Natural killer cell (primary cell): ENCODE results near the gene IL17RE. TPM values are rescaled to one million over a fixed set of nuclear protein-coding genes. Genes with fewer than 3 reads are reported as not detected.

Experiments
- ATAC-seq, 3 donors: fragments of 150-1000 bp in 2 of 3; fragments of 200-7000 bp in 1 of 3; cut with Tn5 transposase; 1 replicate in 1 of 3; 2 replicates in 2 of 3; pipeline ENCODE4 v1.10.0; 2021; ENCODE audit warnings: mild to moderate bottlenecking in 2 of 3, moderate library complexity in 2 of 3
- DNase-seq, 2 donors: peaks; one replicate each; pipeline versions ENCODE4 v3.0.0 to v3.0.0-alpha.2; 2013 to 2021; ENCODE audit warnings: mixed read lengths in 1 of 2
- H3K27ac ChIP-seq: one replicate; pipeline ENCODE4 v1.5.1; 2013; ENCODE audit warnings: mild to moderate bottlenecking, low read length
- H3K27me3 ChIP-seq: one replicate; pipeline ENCODE4 v1.6.1; 2013; ENCODE audit warnings: low read length; ENCODE audit not compliant: control insufficient read depth, insufficient read depth
- H3K36me3 ChIP-seq: one replicate; pipeline ENCODE4 v1.6.1; 2013; ENCODE audit warnings: low read length; ENCODE audit not compliant: control insufficient read depth, insufficient read depth
- H3K4me1 ChIP-seq: one replicate; pipeline ENCODE4 v1.6.1; 2013; ENCODE audit warnings: low read length; ENCODE audit not compliant: control insufficient read depth, insufficient read depth
- H3K4me3 ChIP-seq: one replicate; pipeline ENCODE4 v1.5.1; 2013; ENCODE audit warnings: low read length
- H3K9me3 ChIP-seq: one replicate; pipeline ENCODE4 v1.6.1; 2013; ENCODE audit warnings: low read length; ENCODE audit not compliant: control insufficient read depth, insufficient read depth
- H3K27ac Mint-ChIP-seq, 2 donors: one replicate each; pipeline ENCODE4 v1.8.0; 2022; ENCODE audit warnings: mild to moderate bottlenecking in 2 of 2, mixed read lengths in 2 of 2, moderate library complexity in 1 of 2
- H3K27me3 Mint-ChIP-seq, 2 donors: one replicate each; pipeline ENCODE4 v1.8.0; 2022; ENCODE audit warnings: low read depth in 2 of 2, mixed read lengths in 2 of 2
- H3K36me3 Mint-ChIP-seq: one replicate; pipeline ENCODE4 v1.8.0; 2022; ENCODE audit warnings: mixed read lengths
- H3K4me1 Mint-ChIP-seq, 2 donors: one replicate each; pipeline ENCODE4 v1.8.0; 2022; ENCODE audit warnings: mixed read lengths in 2 of 2
- H3K4me3 Mint-ChIP-seq: one replicate; pipeline ENCODE4 v1.8.0; 2022; ENCODE audit warnings: mild to moderate bottlenecking, moderate library complexity, mixed read lengths
- H3K9me3 Mint-ChIP-seq, 2 donors: one replicate each; pipeline ENCODE4 v1.8.0; 2022; ENCODE audit warnings: mixed read lengths in 2 of 2
- CTCF ChIP-seq: fragments of 200-600 bp; IDR thresholded peaks from one replicate; pipeline ENCODE4 v1.8.0; 2022; ENCODE audit warnings: antibody characterized with exemption
- WGBS: methylation state at CpG from one replicate; pipeline ENCODE4 v1.1.7; 2013; ENCODE audit warnings: missing lambda C conversion rate; ENCODE audit not compliant: insufficient coverage; 5-methylcytosine and 5-hydroxymethylcytosine counted together
- intact Hi-C: fragments of 100-400 bp; cut with micrococcal nuclease; formaldehyde crosslinking; loops from one replicate; pipeline ENCODE4 v1.14.2; 2022
- total RNA-seq, 4 donors: library from RNA; stranded (reverse); fragments of 120-200 nt in 1 of 4; gene quantifications; one replicate each; pipeline versions ENCODE4 v1.2.3 to v1.2.4, GENCODE V29; 2013 to 2022

Gene IL17RE
- total RNA-seq, 3 donors from 2014 or later (not counting 1 experiment from before 2014, with no cell fraction given), result 0.28 to 2.5 (median 1.5) TPM

- ATAC-seq, result no peak
- Histone ChIP-seq H3K9me3 (no peaks in the 10 kb centered on the region), H3K4me3 (peak overlapping the region; percentile 35), H3K27me3 (no peaks in the 10 kb centered on the region), H3K36me3 (no peaks in the 10 kb centered on the region), H3K4me1 (peaks cover 17% of the 10 kb centered on the region), H3K27ac (no peak overlapping the region)
- H3K9me3 Mint-ChIP-seq, result no peaks in the 10 kb centered on the region
- WGBS, result 12% methylated on average over 10 of the region's 10 CpGs
- H3K36me3 Mint-ChIP-seq, result no peaks in the 10 kb centered on the region
- H3K27ac Mint-ChIP-seq, result no peak overlapping the region
- H3K4me3 Mint-ChIP-seq, result peak overlapping the region; percentile 92
- H3K27me3 Mint-ChIP-seq, result no peaks in the 10 kb centered on the region
- peaks cover 17 to 19% of the 10 kb centered on the region in 2 donors for H3K4me1 Mint-ChIP-seq
- intact Hi-C loops, result no loop called here
- TF ChIP-seq CTCF, result no peak
- no peak for DNase-seq
Observed at GRCh38 chr3:9951598-9951961, 48.9 kb downstream of the IL17RE start.

- H3K36me3 Mint-ChIP-seq, result no peaks in the 10 kb centered on the region
- Histone ChIP-seq H3K27me3 (no peaks in the 10 kb centered on the region), H3K4me3 (peak within 1 kb of the TSS; percentile 35), H3K9me3 (no peaks in the 10 kb centered on the region), H3K27ac (no peak within 1 kb of the TSS), H3K36me3 (no peaks in the 10 kb centered on the region), H3K4me1 (peaks cover 14% of the 10 kb centered on the region)
- no peak for TF ChIP-seq CTCF
- peak within 1 kb of the TSS; percentile 92 for H3K4me3 Mint-ChIP-seq
- intact Hi-C loops, result no loop called here
- H3K27me3 Mint-ChIP-seq, result no peaks in the 10 kb centered on the region
- 3% methylated on average over 48 of the region's 52 CpGs for WGBS
- DNase-seq (peak; percentile 31 to 71), ATAC-seq (peak; percentile 79 to 93 (median 90))
- peaks cover 17 to 19% of the 10 kb centered on the region in 2 donors for H3K4me1 Mint-ChIP-seq
- H3K9me3 Mint-ChIP-seq, result no peaks in the 10 kb centered on the region
- H3K27ac Mint-ChIP-seq, result peak within 1 kb of the TSS in 1 of 2 donors; percentile 74
Observed at GRCh38 chr3:9951962-9952805, 49.5 kb downstream of the IL17RE start, which contains the start of gene PRRT3. TSS of gene PRRT3 (minus strand) at chr3:9952408. CDS start at chr3:9950115, 2,293 bp downstream.

- Histone ChIP-seq H3K27ac (no peak overlapping the region), H3K4me1 (peaks cover 14% of the 10 kb centered on the region), H3K27me3 (no peaks in the 10 kb centered on the region), H3K4me3 (no peak overlapping the region), H3K36me3 (no peaks in the 10 kb centered on the region), H3K9me3 (no peaks in the 10 kb centered on the region)
- WGBS, result 92% methylated on average over 12 of the region's 12 CpGs
- no peak for TF ChIP-seq CTCF
- no peak overlapping the region for H3K27ac Mint-ChIP-seq
- H3K36me3 Mint-ChIP-seq, result no peaks in the 10 kb centered on the region
- intact Hi-C loops, result no loop called here
- peaks cover 17 to 19% of the 10 kb centered on the region in 2 donors for H3K4me1 Mint-ChIP-seq
- no peak overlapping the region for H3K4me3 Mint-ChIP-seq
- DNase-seq, result no peak
- no peak for ATAC-seq
- H3K27me3 Mint-ChIP-seq, result no peaks in the 10 kb centered on the region
- no peaks in the 10 kb centered on the region for H3K9me3 Mint-ChIP-seq
Observed at GRCh38 chr3:9955067-9955502, 52.4 kb downstream of the IL17RE start.
